GM18951 (cell line): ENCODE results near the gene RIPOR3.

ENCODE experiments used
- POLR2A ChIP-seq: IDR thresholded peaks from 4 replicates; pipeline ENCODE4 v1.6.1; 2011; ENCODE audit warnings: mild to moderate bottlenecking; ENCODE audit not compliant: insufficient read length, insufficient read depth; ENCODE audit errors: extremely low read depth
- in situ Hi-C: fragments of 300-500 bp; cut with MboI; formaldehyde crosslinking; loops from one replicate; pipeline ENCODE4 v1.12.0; 2022; ENCODE audit warnings: low sequenced_read_pairs, mixed read lengths, inconsistent platforms; ENCODE audit not compliant: unreplicated experiment

RIPOR3 gene

GRCh38 chr20:50585678-50586077 is 105.7 kb downstream of the RIPOR3 start:
- no peak for TF ChIP-seq POLR2A
- in situ Hi-C loops = no loop called here

GRCh38 chr20:50585214-50585613 is 106.1 kb downstream of the RIPOR3 start:
- in situ Hi-C loops = no loop called here
- TF ChIP-seq POLR2A = no peak

- TF ChIP-seq POLR2A = no peak
- in situ Hi-C loops = no loop called here
These were observed 106.7 kb downstream of the RIPOR3 start for GRCh38 chr20:50584687-50585086.

DNA sequence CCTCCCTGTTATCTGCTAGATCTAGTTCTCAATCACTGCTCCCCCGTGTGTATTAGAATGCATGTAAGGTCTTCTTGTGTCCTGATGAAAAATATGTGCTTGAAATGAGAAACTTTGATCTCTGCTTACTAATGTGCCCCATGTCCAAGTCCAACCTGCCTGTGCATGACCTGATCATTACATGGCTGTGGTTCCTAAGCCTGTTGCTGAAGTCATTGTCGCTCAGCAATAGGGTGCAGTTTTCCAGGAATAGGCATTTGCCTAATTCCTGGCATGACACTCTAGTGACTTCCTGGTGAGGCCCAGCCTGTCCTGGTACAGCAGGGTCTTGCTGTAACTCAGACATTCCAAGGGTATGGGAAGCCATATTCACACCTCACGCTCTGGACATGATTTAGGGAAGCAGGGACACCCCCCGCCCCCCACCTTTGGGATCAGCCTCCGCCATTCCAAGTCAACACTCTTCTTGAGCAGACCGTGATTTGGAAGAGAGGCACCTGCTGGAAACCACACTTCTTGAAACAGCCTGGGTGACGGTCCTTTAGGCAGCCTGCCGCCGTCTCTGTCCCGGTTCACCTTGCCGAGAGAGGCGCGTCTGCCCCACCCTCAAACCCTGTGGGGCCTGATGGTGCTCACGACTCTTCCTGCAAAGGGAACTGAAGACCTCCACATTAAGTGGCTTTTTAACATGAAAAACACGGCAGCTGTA is 107.7 kb downstream of the RIPOR3 start:
- in situ Hi-C loops = no loop called here
- TF ChIP-seq POLR2A = no peak

DNA sequence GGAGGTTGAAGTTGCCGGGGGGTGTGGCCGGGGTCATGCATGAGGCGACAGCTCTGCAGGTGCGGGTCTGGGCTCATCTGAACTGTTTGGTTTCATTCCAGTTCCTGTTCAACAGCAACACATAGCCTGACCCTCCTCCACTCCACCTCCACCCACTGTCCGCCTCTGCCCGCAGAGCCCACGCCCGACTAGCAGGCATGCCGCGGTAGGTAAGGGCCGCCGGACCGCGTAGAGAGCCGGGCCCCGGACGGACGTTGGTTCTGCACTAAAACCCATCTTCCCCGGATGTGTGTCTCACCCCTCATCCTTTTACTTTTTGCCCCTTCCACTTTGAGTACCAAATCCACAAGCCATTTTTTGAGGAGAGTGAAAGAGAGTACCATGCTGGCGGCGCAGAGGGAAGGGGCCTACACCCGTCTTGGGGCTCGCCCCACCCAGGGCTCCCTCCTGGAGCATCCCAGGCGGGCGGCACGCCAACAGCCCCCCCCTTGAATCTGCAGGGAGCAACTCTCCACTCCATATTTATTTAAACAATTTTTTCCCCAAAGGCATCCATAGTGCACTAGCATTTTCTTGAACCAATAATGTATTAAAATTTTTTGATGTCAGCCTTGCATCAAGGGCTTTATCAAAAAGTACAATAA is 108.6 kb downstream of the RIPOR3 start:
- TF ChIP-seq POLR2A = no peak

GRCh38 chr20:50582092-50582491 is 109.2 kb downstream of the RIPOR3 start:
- in situ Hi-C loops = no loop called here
- TF ChIP-seq POLR2A = no peak

More for the DNA sequence above, 108.6 kb downstream of the RIPOR3 start:
- in situ Hi-C loops = no loop called here

GRCh38 chr20:50580842-50581544 is 110.3 kb downstream of the RIPOR3 start:
- no peak for TF ChIP-seq POLR2A
- in situ Hi-C loops = no loop called here

- in situ Hi-C loops = no loop called here
- no peak for TF ChIP-seq POLR2A
These were observed 111.2 kb downstream of the RIPOR3 start for GRCh38 chr20:50580016-50580747.

GRCh38 chr20:50579511-50579910 is 111.8 kb downstream of the RIPOR3 start:
- no peak for TF ChIP-seq POLR2A
- in situ Hi-C loops = loop anchor here (10.0 kb wide), 3 partner anchors 75 to 395 kb away; no protein-coding TSS in a partner anchor

DNA sequence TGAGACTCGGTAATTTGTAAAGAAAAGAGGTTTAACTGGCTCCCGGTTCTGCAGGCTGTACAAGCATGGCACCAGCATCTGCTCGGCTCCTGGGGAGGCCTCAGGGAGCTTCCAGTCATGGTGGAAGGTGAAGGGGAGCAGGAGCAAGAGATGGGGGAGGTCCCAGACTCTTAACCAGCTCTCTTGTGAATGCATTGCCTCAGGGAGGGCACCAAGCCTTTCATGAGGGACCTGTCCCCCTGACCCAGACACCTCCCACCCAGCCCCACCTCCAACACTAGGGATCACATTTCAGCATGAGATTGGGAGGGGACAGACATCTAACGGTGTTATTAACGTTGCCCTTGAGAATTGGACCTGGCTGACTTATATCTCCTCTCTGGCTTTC is 112.6 kb downstream of the RIPOR3 start:
- in situ Hi-C loops = loop anchor here (10.0 kb wide), 3 partner anchors 74 to 394 kb away; no protein-coding TSS in a partner anchor
- TF ChIP-seq POLR2A = no peak

GRCh38 chr20:50578061-50578777 is 113.1 kb downstream of the RIPOR3 start:
- no peak for TF ChIP-seq POLR2A
- in situ Hi-C loops = loop anchor here (10.0 kb wide), 3 partner anchors 73 to 393 kb away; no protein-coding TSS in a partner anchor
